CD4-positive, CD25-positive, alpha-beta regulatory T cell (primary cell): ENCODE results near the gene RCL1. TPM values are rescaled to one million over a fixed set of nuclear protein-coding genes. Genes with fewer than 3 reads are reported as not detected.

Source experiments
- polyA plus RNA-seq, 4 donors: library from polyadenylated mRNA; unstranded; fragments of 300-500 nt; fragmentation: Illumina TruSeq; gene quantifications; one replicate each; pipeline ENCODE4 v1.2.3, GENCODE V29; 2021
- total RNA-seq: library from RNA; stranded (reverse); gene quantifications from one replicate; pipeline ENCODE4 v1.2.3, GENCODE V29; 2022

RCL1 gene
- total and polyA plus RNA-seq, 5 donors from 2014 or later: 13.3 to 27.9 (median 15.4) TPM

Other genes with a start within 250 kb of the RCL1 start
- 7.3 TPM for gene PLPP6, start 130.7 kb upstream of the RCL1 start, total RNA-seq
- gene PLPP6, start 130.7 kb upstream of the RCL1 start, polyA plus RNA-seq: 1 to 10 TPM; 5.0 to 9.6 (median 8.9) TPM
- gene SPATA6L, start 126.5 kb upstream of the RCL1 start, total RNA-seq: 2.5 TPM
- 1 to 10 TPM in 2 of 4 donors, under 1 TPM in 2; 0.21 to 1.9 (median 0.99) TPM for gene SPATA6L, start 126.5 kb upstream of the RCL1 start, polyA plus RNA-seq
- gene CDC37L1, start 113.4 kb upstream of the RCL1 start, total RNA-seq: 26.2 TPM
- gene CDC37L1, start 113.4 kb upstream of the RCL1 start, polyA plus RNA-seq: 10 to 100 TPM; 14.3 to 27.3 (median 22.6) TPM
- gene AK3, start 51.7 kb upstream of the RCL1 start, total RNA-seq: 21.7 TPM
- 10 to 100 TPM; 38.0 to 47.3 (median 42.5) TPM for gene AK3, start 51.7 kb upstream of the RCL1 start, polyA plus RNA-seq
- 19.5 TPM for gene JAK2, start 192.3 kb downstream of the RCL1 start, total RNA-seq
- gene JAK2, start 192.3 kb downstream of the RCL1 start, polyA plus RNA-seq: 1 to 10 TPM; 6.8 to 8.5 (median 6.8) TPM